Measurements from ENCODE around the gene KRT75. TPM values are rescaled to one million over a fixed set of nuclear protein-coding genes. Genes with fewer than 3 reads are reported as not detected.
A peak's percentile ranks its signal among the peaks of the same experiment; 100 is the strongest.

Gene KRT75
- polyA plus RNA-seq, 1 experiment, result not detected

DNA sequence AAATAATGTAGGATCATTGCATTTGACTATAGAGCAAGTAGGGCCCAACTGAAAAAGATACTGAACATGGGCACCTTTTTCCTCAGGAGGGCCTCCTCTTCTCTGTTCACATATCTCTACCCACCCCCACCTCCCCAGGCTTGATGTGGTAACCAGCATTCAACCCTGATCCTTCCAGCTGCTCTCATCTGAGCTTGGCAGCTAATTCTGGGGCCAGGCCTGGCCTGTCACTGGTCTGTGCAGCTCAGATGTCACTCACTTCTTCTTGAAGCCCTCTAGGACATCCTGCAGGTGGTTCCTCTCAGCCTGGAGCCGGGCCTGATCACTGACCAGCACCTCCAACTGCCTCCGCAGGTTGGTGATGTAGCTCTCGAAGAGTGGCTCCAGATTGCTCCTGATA, 50.8 kb downstream of the KRT75 start:
- no peak for DNase-seq (ENCODE audit: low read depth)
- Histone ChIP-seq H3K4me3 (ENCODE audit: low read depth, low read length) (no peak overlapping the region), H3K27me3 (ENCODE audit: control insufficient read depth, insufficient read depth, low read length) (peaks cover 17% of the 10 kb centered on the region), H3K36me3 (ENCODE audit: control insufficient read depth, insufficient read depth, low read length) (no peaks in the 10 kb centered on the region)
- POLR2A ChIA-PET, result no interaction called here
- CTCF ChIA-PET, result interaction anchor here (0.8 to 3.9 kb wide), 7 partner anchors 9 to 598 kb away, joined by 3 to 23 read pairs (median 5); no protein-coding TSS in a partner anchor
- TF ChIP-seq CTCF (IDR thresholded peaks at IDR 0.05; ENCODE audit: insufficient read depth, low read depth, low read length), result no peak

DNA sequence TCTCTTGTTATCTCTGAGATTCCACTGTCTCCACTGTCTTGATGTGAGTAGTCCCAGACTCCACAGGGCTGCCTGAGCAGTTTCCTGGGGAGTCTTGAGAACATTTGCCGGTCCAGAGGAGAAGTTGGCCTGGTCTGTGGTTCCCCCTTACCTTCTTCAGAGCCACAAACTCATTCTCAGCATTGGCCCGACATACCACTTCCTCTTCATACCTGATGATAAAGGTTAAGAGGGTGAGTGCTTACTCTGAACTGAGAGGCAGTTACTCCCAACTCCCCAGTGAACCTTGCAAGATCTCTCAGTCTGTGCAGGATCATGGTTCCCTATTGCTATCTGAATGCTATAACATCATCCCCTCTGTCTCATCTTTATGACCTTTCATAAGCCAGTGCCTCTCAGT, 51.3 kb downstream of the KRT75 start:
- CTCF ChIA-PET, result interaction anchor here (1.1 to 3.9 kb wide), 5 partner anchors 10 to 598 kb away, joined by 3 to 23 read pairs (median 7); no protein-coding TSS in a partner anchor
- H3K27me3 ChIP-seq (ENCODE audit: control insufficient read depth, insufficient read depth, low read length), result peaks cover 13% of the 10 kb centered on the region

DNA sequence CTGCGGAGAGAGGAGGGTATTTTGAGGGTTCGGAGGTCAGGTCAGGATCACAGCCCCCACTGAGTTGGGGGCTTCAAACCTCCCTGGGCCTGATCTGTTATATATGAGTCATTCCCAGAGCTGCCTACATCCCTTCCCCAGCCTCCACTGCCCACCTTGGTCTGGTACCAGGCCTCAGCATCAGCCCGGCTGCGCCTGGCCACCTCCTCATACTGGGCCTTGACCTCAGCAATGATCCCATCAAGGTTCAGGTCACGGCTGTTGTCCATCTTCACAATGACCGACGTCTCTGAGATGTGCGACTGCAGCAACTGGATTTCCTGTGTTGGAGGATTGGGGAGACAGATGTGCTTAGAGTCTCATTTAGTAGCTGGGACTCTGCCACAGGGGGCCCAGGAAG, 53.0 kb downstream of the KRT75 start:
- Histone ChIP-seq H3K4me3 (ENCODE audit: low read depth, low read length) (no peak overlapping the region), H3K36me3 (ENCODE audit: control insufficient read depth, insufficient read depth, low read length) (no peaks in the 10 kb centered on the region), H3K27me3 (ENCODE audit: control insufficient read depth, insufficient read depth, low read length) (peaks cover 13% of the 10 kb centered on the region)
- no peak for TF ChIP-seq CTCF (IDR thresholded peaks at IDR 0.05; ENCODE audit: insufficient read depth, low read depth, low read length)
- DNase-seq (ENCODE audit: low read depth), result no peak
- ChIA-PET POLR2A (no interaction called here), CTCF (interaction anchor here (0.6 to 4.7 kb wide), 10 partner anchors 8 to 600 kb away, joined by 3 to 18 read pairs (median 8); no protein-coding TSS in a partner anchor)

More for the DNA sequence above, 51.3 kb downstream of the KRT75 start:
- no peak for DNase-seq (ENCODE audit: low read depth)
- TF ChIP-seq CTCF (IDR thresholded peaks at IDR 0.05; ENCODE audit: insufficient read depth, low read depth, low read length), result no peak
- Histone ChIP-seq H3K4me3 (ENCODE audit: low read depth, low read length) (no peak overlapping the region), H3K36me3 (ENCODE audit: control insufficient read depth, insufficient read depth, low read length) (no peaks in the 10 kb centered on the region)
- POLR2A ChIA-PET, result no interaction called here

DNA sequence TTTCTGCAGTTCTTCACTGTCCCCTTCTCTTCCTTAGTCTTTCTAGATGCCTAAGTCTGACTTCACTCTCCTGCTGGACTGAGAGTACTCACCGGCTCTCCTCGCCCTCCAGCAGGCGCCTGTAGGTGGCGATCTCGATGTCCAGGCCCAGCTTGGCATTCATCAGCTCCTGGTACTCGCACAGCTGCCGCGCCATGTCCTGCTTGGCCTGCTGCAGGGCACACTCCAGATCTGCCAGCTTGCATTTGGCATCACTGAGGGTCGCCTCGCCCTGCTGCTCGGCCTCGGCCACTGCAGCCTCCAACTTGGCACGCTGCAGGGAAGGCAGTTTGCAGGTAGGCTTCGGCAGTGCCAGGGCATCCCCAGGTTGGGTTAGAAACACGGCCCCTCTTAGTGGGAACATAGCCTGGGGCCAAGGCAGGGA, 53.9 kb downstream of the KRT75 start:
- Histone ChIP-seq H3K36me3 (ENCODE audit: control insufficient read depth, insufficient read depth, low read length) (no peaks in the 10 kb centered on the region), H3K4me3 (ENCODE audit: low read depth, low read length) (no peak overlapping the region), H3K27me3 (ENCODE audit: control insufficient read depth, insufficient read depth, low read length) (peaks cover 9% of the 10 kb centered on the region)
- no peak for DNase-seq (ENCODE audit: low read depth)
- CTCF ChIA-PET, result interaction anchor here (0.8 to 4.7 kb wide), 14 partner anchors 11 to 501 kb away, joined by 3 to 18 read pairs (median 6); no protein-coding TSS in a partner anchor
- TF ChIP-seq CTCF (IDR thresholded peaks at IDR 0.05; ENCODE audit: insufficient read depth, low read depth, low read length), result peak; percentile 64
- POLR2A ChIA-PET, result no interaction called here

GRCh38 chr12:52379536-52379935, 54.6 kb downstream of the KRT75 start:
- Histone ChIP-seq H3K36me3 (ENCODE audit: control insufficient read depth, insufficient read depth, low read length) (no peaks in the 10 kb centered on the region), H3K4me3 (ENCODE audit: low read depth, low read length) (no peak overlapping the region), H3K27me3 (ENCODE audit: control insufficient read depth, insufficient read depth, low read length) (peaks cover 6% of the 10 kb centered on the region)
- DNase-seq (ENCODE audit: low read depth), result no peak
- TF ChIP-seq CTCF (IDR thresholded peaks at IDR 0.05; ENCODE audit: insufficient read depth, low read depth, low read length), result no peak
- ChIA-PET CTCF (interaction anchor here (1.0 to 4.7 kb wide), 11 partner anchors 10 to 502 kb away, joined by 3 to 18 read pairs (median 6); no protein-coding TSS in a partner anchor), POLR2A (no interaction called here)
